HL-60 (cell line): ENCODE data around the gene CCDC92.

Experiments used
- CTCF ChIP-seq: IDR thresholded peaks from one replicate; pipeline ENCODE4 v1.5.1; 2011; ENCODE audit warnings: low read length, control low read depth, inconsistent platforms; ENCODE audit not compliant: insufficient read depth
- REST ChIP-seq: IDR thresholded peaks from 2 replicates; pipeline ENCODE4 v1.6.1; 2012; ENCODE audit warnings: low read depth; ENCODE audit not compliant: insufficient replicate concordance

GRCh38 chr12:123935956-123936355 is 36.7 kb downstream of the CCDC92 start:
- TF ChIP-seq CTCF (no peak), REST (no peak)
